Measurements from ENCODE around the gene CFTR.
"Not testable (repeated sequence)": the region's sequence is repeated elsewhere in the genome, so short reads cannot be mapped to it uniquely, and the experiment has no call there.

Gene CFTR

DNA sequence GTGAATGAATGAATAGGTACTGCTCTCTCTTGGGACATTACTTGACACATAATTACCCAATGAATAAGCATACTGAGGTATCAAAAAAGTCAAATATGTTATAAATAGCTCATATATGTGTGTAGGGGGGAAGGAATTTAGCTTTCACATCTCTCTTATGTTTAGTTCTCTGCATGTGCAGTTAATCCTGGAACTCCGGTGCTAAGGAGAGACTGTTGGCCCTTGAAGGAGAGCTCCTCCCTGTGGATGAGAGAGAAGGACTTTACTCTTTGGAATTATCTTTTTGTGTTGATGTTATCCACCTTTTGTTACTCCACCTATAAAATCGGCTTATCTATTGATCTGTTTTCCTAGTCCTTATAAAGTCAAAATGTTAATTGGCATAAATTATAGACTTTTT is 1.2 kb downstream of the CFTR start:
- H3K4me1 Mint-ChIP-seq: no peaks in the 10 kb centered on the region

GRCh38 chr7:117485118-117485620 is 5.3 kb downstream of the CFTR start:
- DNase-seq (ENCODE audit: low spot score in 2 of 2): no peak

More for the DNA sequence above, 1.2 kb downstream of the CFTR start:
- ATAC-seq: no peak
- Mint-ChIP-seq H3K9me3 (no peaks in the 10 kb centered on the region), H3K4me3 (no peak overlapping the region), H3K36me3 (no peaks in the 10 kb centered on the region), H3K27ac (no peak overlapping the region)
- DNase-seq (ENCODE audit: low spot score in 2 of 2): no peak

DNA sequence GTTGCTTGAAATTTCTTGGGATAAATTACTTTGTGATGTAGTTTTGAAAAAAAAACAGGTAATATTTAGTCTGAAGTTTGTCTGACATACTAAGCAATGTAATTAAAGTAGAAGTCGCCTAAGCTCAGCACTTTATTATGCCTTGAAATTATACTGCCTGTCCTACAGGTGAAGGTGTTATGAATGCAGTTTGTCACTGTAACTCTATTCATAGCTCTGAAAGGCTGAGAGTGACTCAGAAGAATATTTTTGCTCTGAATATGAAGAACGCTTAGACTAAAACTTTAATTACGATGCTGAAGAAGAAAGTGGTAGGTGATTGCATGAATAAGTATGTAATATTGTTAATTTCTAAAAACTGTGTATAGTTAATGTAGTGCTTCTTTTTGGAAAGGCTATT is 9.2 kb downstream of the CFTR start:
- Mint-ChIP-seq H3K36me3 (no peaks in the 10 kb centered on the region), H3K4me3 (no peak overlapping the region), H3K27ac (no peak overlapping the region), H3K4me1 (no peaks in the 10 kb centered on the region), H3K9me3 (peaks cover 3% of the 10 kb centered on the region)
- DNase-seq (ENCODE audit: low spot score in 2 of 2) (no peak), ATAC-seq (no peak)

More at GRCh38 chr7:117485118-117485620, 5.3 kb downstream of the CFTR start:
- no peak for ATAC-seq
- H3K4me1 Mint-ChIP-seq: no peaks in the 10 kb centered on the region
- H3K27ac Mint-ChIP-seq: no peak overlapping the region
- peaks cover 3% of the 10 kb centered on the region for H3K9me3 Mint-ChIP-seq
- H3K4me3 Mint-ChIP-seq: no peak overlapping the region
- H3K36me3 Mint-ChIP-seq: no peaks in the 10 kb centered on the region

DNA sequence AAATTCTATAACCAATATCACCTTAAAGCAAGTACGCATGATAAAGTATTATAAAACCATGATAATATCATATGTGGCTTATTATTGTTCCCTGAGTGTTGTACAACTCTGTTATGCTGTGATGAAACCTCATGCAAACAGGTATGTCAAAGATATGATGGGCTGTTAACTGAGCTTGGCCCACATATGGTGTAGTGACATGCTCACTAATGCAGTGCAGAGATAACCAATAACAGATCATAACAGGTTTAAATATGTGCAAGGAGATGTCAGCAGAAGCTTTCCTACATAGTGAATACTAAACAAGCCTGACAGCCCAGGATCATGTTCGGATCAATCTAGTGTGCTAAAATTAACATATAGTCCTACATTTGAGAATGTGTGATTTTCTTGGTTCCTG is 9.6 kb downstream of the CFTR start:
- H3K4me1 Mint-ChIP-seq: no peaks in the 10 kb centered on the region
- H3K9me3 Mint-ChIP-seq: peaks cover 3% of the 10 kb centered on the region
- no peak overlapping the region for H3K27ac Mint-ChIP-seq
- no peaks in the 10 kb centered on the region for H3K36me3 Mint-ChIP-seq
- ATAC-seq (no peak), DNase-seq (ENCODE audit: low spot score in 2 of 2) (no peak)
- H3K4me3 Mint-ChIP-seq: no peak overlapping the region

DNA sequence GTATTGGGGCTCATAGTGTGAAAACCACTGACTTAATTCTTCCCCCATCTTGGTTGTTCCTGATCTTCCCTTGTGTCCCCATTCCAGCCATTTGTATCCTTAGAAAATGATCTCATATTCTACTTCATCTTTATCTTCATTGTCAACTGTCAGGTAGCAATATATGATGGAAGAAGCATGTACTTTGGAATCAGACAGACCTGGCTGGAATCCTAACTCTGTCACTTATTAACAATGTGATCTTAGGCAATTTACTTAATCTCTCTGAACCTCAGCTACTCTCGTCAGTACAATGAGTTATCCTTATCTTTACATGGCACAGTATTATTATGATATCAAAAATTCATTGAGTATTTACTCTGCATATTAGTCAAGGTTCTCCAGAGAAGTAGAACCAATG is 10.1 kb downstream of the CFTR start:
- H3K4me1 Mint-ChIP-seq: no peaks in the 10 kb centered on the region
- DNase-seq (ENCODE audit: low spot score in 2 of 2) (no peak), ATAC-seq (no peak)
- peaks cover 3% of the 10 kb centered on the region for H3K9me3 Mint-ChIP-seq
- no peak overlapping the region for H3K4me3 Mint-ChIP-seq
- H3K27ac Mint-ChIP-seq: no peak overlapping the region
- H3K36me3 Mint-ChIP-seq: no peaks in the 10 kb centered on the region

GRCh38 chr7:117492649-117493048 is 12.8 kb downstream of the CFTR start:
- Mint-ChIP-seq H3K9me3 (no peaks in the 10 kb centered on the region), H3K36me3 (no peaks in the 10 kb centered on the region), H3K4me3 (no peak overlapping the region), H3K27ac (no peak overlapping the region), H3K4me1 (no peaks in the 10 kb centered on the region)
- DNase-seq (ENCODE audit: low spot score in 2 of 2) (no peak), ATAC-seq (no peak)

GRCh38 chr7:117493460-117493859 is 13.6 kb downstream of the CFTR start:
- no peaks in the 10 kb centered on the region for H3K9me3 Mint-ChIP-seq
- H3K4me3 Mint-ChIP-seq: no peak overlapping the region
- H3K4me1 Mint-ChIP-seq: no peaks in the 10 kb centered on the region
- no peak for DNase-seq (ENCODE audit: low spot score in 2 of 2)
- ATAC-seq: no peak
- H3K27ac Mint-ChIP-seq: no peak overlapping the region
- H3K36me3 Mint-ChIP-seq: no peaks in the 10 kb centered on the region

DNA sequence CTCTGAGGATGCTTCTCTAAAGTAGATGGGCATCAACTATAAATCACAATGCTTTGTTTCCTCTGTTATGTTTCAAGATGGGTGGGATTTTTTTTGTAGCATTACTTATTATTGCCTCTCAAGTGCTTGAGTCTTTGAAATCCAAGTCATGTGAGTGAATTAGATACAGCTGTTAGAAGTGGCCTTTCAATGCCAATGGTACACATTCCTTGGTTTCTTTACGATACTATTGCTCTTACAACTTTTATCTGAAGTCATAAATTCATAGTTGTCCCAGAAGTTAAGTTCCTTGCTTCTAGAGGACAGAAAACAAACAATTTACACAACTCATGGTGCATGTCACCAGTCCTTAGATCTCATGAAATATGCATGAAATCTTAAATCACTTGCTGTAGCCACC is 15.5 kb downstream of the CFTR start:
- Mint-ChIP-seq H3K4me3 (no peak overlapping the region), H3K27ac (no peak overlapping the region), H3K4me1 (no peaks in the 10 kb centered on the region), H3K9me3 (no peaks in the 10 kb centered on the region), H3K36me3 (no peaks in the 10 kb centered on the region)
- no peak for ATAC-seq
- DNase-seq (ENCODE audit: low spot score in 2 of 2): no peak

DNA sequence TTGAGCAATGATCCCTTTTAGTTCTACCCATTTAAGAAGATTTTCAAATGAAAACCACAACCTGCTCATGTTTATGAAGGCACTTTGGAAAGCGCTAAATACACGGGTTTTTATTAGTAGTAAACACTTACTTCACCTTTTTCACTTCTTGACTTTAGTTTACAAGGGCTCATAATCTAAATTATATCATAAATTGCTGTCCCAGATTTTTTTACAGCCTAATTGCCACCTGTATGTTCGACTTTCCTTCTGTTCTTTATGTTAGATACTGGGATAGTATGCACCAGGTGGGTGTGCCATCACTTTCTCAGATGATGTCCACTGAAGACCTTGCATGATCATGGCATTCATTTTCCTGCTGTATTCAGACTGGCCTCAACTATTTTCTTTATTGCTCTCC is 22.5 kb downstream of the CFTR start:
- Mint-ChIP-seq H3K4me1 (no peaks in the 10 kb centered on the region), H3K27ac (no peak overlapping the region), H3K4me3 (no peak overlapping the region), H3K36me3 (no peaks in the 10 kb centered on the region), H3K9me3 (peaks cover 3% of the 10 kb centered on the region)
- DNase-seq (ENCODE audit: low spot score in 2 of 2) (no peak), ATAC-seq (no peak)

GRCh38 chr7:117505238-117505637 is 25.4 kb downstream of the CFTR start:
- Mint-ChIP-seq H3K4me1 (no peaks in the 10 kb centered on the region), H3K4me3 (no peak overlapping the region), H3K36me3 (no peaks in the 10 kb centered on the region), H3K9me3 (peaks cover 4% of the 10 kb centered on the region), H3K27ac (no peak overlapping the region)
- DNase-seq (ENCODE audit: low spot score in 2 of 2): no peak
- no peak for ATAC-seq

- Mint-ChIP-seq H3K4me1 (no peaks in the 10 kb centered on the region), H3K36me3 (no peaks in the 10 kb centered on the region), H3K4me3 (no peak overlapping the region), H3K9me3 (peaks cover 7% of the 10 kb centered on the region), H3K27ac (no peak overlapping the region)
- DNase-seq (ENCODE audit: low spot score in 2 of 2) (no peak), ATAC-seq (no peak)
Measured at GRCh38 chr7:117508676-117509075, 28.9 kb downstream of the CFTR start.

DNA sequence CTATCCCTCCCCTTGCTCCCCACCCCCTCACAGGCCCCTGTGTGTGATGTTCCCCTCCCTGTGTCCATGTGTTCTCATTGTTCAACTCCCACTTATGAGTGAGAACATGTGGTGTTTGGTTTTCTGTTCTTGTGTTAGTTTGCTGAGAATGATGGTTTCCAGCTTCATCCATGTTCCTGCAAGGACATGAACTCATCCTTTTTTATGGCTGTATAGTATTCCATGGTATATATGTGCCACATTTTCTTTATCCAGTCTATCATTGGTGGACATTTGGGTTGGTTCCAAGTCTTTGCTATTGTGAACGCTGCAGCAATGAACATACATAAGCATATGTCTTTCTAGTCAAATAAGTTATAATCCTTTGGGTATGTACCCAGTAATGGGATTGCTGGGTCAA is 37.4 kb downstream of the CFTR start:
- not testable (repeated sequence) for DNase-seq (ENCODE audit: low spot score in 2 of 2); H3K9me3 Mint-ChIP-seq; H3K4me3 Mint-ChIP-seq; ATAC-seq; H3K4me1 Mint-ChIP-seq; H3K27ac Mint-ChIP-seq; H3K36me3 Mint-ChIP-seq

- ATAC-seq: no peak
- Mint-ChIP-seq H3K36me3 (no peaks in the 10 kb centered on the region), H3K4me1 (no peaks in the 10 kb centered on the region), H3K4me3 (no peak overlapping the region), H3K9me3 (no peaks in the 10 kb centered on the region), H3K27ac (no peak overlapping the region)
- no peak for DNase-seq (ENCODE audit: low spot score in 2 of 2)
Measured at GRCh38 chr7:117530390-117530789, 50.6 kb downstream of the CFTR start.

DNA sequence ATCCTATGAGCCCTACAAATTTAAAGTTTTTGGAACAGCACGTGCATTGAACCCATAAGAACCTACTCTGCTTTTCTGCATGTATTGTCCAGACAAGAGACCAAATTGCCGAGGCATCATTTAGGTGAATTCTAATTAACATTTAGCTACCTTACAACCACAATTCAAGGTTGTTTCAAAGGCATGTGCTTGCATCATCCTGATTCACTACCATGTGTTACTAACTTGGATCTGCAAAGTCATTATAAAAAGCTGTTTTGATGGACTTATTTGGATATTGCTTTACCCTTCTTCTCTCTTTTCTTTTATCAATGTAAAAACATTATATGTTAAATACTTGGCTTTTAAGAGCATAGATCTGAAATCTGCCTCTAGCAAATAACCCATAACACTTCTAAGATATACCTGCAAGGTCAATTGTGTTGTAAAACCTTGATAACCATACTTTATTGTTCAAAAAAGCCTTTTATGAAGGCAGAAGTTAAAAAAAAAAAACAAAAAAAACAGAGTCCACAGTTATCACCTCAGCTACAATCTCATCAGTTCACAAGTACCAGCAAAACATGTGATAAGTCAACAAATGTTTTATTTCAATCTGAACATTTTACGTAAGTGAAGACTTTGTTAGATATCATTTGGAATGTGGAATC is 51.9 kb downstream of the CFTR start:
- no peaks in the 10 kb centered on the region for H3K4me1 Mint-ChIP-seq
- ATAC-seq (no peak), DNase-seq (ENCODE audit: low spot score in 2 of 2) (no peak)
- no peak overlapping the region for H3K27ac Mint-ChIP-seq
- no peaks in the 10 kb centered on the region for H3K36me3 Mint-ChIP-seq
- no peaks in the 10 kb centered on the region for H3K9me3 Mint-ChIP-seq
- H3K4me3 Mint-ChIP-seq: no peak overlapping the region

- H3K36me3 Mint-ChIP-seq: no peaks in the 10 kb centered on the region
- H3K4me1 Mint-ChIP-seq: no peaks in the 10 kb centered on the region
- ATAC-seq: no peak
- no peak overlapping the region for H3K4me3 Mint-ChIP-seq
- DNase-seq (ENCODE audit: low spot score in 2 of 2): no peak
- H3K27ac Mint-ChIP-seq: no peak overlapping the region
- peaks cover 4% of the 10 kb centered on the region for H3K9me3 Mint-ChIP-seq
Measured at GRCh38 chr7:117538053-117538452, 58.2 kb downstream of the CFTR start.

DNA sequence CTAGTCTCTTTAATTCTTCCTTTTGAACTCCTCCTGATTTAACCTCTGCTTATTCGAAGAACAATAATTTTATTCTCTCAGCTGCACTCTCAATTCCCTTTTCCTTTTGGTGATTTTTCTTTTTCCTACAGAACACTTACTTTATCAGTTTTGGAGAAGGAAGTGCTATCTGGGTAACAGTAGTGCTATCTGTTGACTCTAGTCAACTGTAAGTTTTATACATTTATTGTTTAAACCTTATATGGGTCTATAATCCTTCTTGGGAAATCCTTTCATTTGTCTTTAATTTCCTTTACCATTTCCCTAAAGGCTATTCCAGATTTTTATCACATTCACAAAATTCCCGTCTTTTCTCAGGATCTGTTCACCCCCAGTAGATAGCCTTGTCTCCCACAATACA is 64.2 kb downstream of the CFTR start:
- Mint-ChIP-seq H3K4me3 (no peak overlapping the region), H3K4me1 (no peaks in the 10 kb centered on the region), H3K27ac (no peak overlapping the region), H3K9me3 (peaks cover 5% of the 10 kb centered on the region), H3K36me3 (no peaks in the 10 kb centered on the region)
- no peak for ATAC-seq
- no peak for DNase-seq (ENCODE audit: low spot score in 2 of 2)

GRCh38 chr7:117548035-117548434 is 68.2 kb downstream of the CFTR start:
- Mint-ChIP-seq H3K27ac (no peak overlapping the region), H3K9me3 (peaks cover 9% of the 10 kb centered on the region)

More at GRCh38 chr7:117548035-117548434, 68.2 kb downstream of the CFTR start:
- H3K36me3 Mint-ChIP-seq: no peaks in the 10 kb centered on the region
- DNase-seq (ENCODE audit: low spot score in 2 of 2) (no peak), ATAC-seq (no peak)
- H3K4me3 Mint-ChIP-seq: no peak overlapping the region
- H3K4me1 Mint-ChIP-seq: no peaks in the 10 kb centered on the region

All from stimulated activated effector memory CD8-positive, alpha-beta T cell treated with anti-CD3 and anti-CD28 coated beads, Interleukin-12 subunit alpha, Interleukin-12 subunit beta, amount 100 ng/mL, for 72 hours (primary cell).